UCSD-AML1 (cell line): ENCODE results near the gene SLC8A2.
A peak's percentile ranks its signal among the peaks of the same experiment; 100 is the strongest.
"Not testable (repeated sequence)": the region's sequence is repeated elsewhere in the genome, so short reads cannot be mapped to it uniquely, and the experiment has no call there.

Source experiments
- DNase-seq: peaks from one replicate; lab custom pipeline; 2025; ENCODE audit not compliant: unreplicated experiment; lab: John Stamatoyannopoulos, UW

The SLC8A2 gene

DNA sequence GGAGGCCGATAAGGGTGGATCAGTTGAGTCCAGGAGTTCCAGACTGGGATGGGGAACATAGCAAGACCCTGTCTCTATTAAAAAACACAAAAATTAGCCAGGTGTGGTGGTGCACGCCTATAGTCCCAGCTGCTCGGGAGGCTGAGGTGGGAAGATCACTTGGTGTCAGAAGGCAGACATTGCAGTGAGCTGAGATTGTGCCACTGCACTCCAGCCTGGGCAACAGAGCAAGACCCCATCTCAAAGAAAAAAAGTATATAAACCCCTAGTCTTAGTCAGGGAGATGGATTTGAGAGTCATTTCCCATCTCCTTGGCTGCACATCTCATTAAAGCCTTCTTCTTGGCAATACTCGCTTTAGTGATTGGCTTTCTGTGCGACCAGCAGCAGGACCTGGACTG is 87.8 kb downstream of the SLC8A2 start:
- not testable (repeated sequence) for DNase-seq

DNA sequence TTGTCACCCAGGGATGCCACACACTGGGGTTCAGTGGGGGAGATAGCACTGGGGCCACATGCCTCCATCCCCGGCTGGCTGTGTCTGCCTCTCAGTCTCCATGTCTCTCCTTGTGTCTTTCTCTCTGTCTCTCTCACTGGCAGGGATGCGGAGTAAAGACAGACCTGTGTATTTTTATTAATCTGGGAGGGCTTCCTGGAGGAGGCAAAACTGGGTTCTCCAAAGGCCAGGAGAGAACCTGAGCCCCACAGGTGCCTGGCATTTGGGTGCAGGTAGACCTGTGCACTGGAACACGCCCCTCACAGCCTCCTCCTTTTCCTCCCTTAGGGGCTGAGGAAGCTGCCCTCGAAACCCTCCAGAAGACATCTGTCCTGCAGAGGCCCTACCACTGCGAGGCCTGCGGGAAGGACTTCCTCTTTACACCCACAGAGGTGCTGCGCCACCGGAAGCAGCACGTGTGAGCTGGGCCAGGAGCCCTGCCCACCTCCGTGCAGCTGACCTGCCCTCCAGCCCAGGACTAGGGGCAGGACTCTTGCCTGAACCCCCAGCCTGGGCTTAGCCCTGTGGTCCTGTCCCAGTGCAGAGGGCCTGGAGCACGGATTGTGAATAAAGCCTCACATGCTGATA is 89.9 kb downstream of the SLC8A2 start:
- peak; percentile 55 for DNase-seq

DNA sequence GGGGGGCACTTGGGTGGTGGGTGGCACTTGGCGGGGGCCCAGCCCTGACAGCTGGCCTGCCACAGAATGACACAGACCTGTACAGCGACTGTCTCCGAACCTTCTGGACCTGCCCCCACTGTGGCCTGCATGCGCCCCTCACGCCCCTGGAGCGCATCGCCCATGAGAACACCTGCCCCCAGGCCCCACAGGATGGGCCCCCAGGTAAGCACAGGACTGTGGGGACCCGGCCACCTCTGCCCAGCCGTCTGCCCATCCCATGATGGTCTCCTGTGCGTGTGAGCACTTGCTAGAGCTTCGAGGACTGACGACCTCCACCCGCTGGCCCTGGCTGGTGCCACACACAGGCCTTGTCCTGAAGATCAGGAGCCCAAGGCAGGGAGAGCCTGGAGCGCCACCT is 90.6 kb downstream of the SLC8A2 start:
- DNase-seq: no peak

DNA sequence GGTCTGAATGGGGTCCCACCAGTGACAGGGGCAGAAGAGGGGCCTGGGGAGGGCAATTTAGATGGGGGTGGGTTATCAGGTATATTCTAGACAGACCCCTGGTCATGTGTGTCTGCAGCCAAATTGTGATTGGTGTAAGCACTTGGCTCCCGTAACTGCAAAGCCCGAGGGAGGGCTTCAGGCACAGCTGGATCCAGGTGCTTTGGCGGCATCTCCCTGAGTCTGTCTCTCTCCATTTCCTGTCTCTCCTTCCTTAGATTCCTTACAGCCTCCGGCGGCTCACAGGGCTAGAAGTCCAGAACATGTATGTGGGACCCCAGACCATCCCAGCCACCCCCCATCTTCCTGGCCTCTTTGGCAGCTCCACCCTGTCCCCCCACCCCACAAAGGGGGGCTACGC is 91.1 kb downstream of the SLC8A2 start:
- DNase-seq: no peak

DNA sequence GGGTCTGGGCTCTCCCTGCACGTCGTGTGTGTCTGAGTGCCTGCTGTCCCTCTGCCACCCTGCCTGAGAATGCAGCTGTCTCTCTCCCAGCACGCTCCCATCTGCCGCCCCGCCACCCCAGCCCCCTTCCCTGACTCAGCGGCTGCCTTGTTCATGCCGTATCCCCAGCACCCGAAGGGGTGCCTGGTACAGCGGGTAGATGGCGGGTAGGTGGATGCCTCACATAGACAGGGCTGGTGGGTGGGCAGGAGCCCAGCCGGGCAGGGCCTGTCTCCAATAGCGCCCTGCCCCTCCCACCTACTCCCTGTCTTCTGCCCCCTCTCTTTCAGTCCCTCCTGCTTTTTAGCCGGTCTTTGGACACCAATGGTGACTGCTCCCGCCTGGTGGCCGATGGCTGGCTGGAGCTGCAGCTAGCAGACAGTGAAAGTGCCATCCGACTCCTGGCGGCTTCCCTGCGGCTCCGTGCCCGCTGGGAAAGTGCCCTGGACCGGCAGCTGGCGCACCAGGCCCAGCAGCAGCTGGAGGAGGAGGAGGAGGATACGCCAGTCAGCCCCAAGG is 92.2 kb downstream of the SLC8A2 start:
- no peak for DNase-seq

DNA sequence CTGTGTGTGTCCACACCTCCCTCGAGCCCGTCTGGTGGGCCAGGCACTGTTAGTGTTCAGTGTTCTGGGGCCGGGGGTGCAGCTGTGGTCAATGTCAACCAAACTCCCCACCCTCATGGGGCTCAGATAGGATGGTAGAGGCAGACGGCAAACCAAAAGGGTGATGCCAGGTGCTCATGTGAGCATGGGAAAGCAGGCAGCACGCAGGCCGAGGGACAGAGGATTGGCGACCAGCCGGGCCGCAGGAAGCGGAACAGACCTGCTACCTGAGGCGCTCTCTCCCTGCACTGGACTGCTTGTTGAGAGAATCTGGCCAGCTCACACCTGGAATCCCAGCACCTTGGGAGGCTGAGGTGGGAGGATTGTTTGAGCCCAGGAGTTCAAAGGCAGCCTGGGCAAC is 93.4 kb downstream of the SLC8A2 start:
- DNase-seq: no peak
